ENCODE measurements around the gene EXTL2. TPM values are rescaled to one million over a fixed set of nuclear protein-coding genes. Genes with fewer than 3 reads are reported as not detected.
A peak's percentile ranks its signal among the peaks of the same experiment; 100 is the strongest.

Gene EXTL2
- total and polyA plus RNA-seq, 8 donors, result 2.9 to 33.5 (median 4.4) TPM; not detected in 1

DNA sequence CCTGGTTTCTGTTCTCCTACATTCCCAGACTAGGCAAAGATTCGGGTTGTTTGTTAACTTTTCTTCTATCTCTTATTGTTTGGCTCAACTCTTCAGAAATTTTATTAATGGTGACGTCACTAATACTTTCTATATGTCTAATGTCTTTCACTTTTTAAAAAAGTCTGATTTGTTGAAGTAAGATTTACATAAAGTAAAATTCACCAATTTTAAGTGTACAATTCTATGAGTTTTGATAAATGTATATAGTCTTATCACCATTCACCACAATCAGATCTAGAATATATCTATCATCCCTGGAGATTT is 27.8 kb downstream of the EXTL2 start:
- intact Hi-C loops (cut with DNase I; ENCODE audit: low total_unique reads), result loop anchor here (10.0 kb wide), 1 partner anchor 402 kb away; no protein-coding TSS in a partner anchor
- Histone ChIP-seq H3K4me3 (no peak overlapping the region), H3K9me3 (no peaks in the 10 kb centered on the region), H3K36me3 (no peaks in the 10 kb centered on the region), H3K27ac (no peak overlapping the region), H3K4me1 (peaks cover 0 to 10% (median 0%) of the 10 kb centered on the region in 4 donors), H3K27me3 (no peaks in the 10 kb centered on the region)
- 63 to 74% (median 65%) methylated on average over 2 of the region's 2 CpGs for WGBS, 5 donors
- DNase-seq, result no peak
- TF ChIP-seq, protein P1, sequence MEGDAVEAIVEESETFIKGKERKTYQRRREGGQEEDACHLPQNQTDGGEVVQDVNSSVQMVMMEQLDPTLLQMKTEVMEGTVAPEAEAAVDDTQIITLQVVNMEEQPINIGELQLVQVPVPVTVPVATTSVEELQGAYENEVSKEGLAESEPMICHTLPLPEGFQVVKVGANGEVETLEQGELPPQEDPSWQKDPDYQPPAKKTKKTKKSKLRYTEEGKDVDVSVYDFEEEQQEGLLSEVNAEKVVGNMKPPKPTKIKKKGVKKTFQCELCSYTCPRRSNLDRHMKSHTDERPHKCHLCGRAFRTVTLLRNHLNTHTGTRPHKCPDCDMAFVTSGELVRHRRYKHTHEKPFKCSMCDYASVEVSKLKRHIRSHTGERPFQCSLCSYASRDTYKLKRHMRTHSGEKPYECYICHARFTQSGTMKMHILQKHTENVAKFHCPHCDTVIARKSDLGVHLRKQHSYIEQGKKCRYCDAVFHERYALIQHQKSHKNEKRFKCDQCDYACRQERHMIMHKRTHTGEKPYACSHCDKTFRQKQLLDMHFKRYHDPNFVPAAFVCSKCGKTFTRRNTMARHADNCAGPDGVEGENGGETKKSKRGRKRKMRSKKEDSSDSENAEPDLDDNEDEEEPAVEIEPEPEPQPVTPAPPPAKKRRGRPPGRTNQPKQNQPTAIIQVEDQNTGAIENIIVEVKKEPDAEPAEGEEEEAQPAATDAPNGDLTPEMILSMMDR (IDR thresholded peaks at IDR 0.05), result no peak
- no peak for TF ChIP-seq EP300 (IDR thresholded peaks at IDR 0.05)
- no peak for TF ChIP-seq POLR2A (IDR thresholded peaks at IDR 0.05)
- TF ChIP-seq POLR2AphosphoS5 (IDR thresholded peaks at IDR 0.05), result no peak

DNA sequence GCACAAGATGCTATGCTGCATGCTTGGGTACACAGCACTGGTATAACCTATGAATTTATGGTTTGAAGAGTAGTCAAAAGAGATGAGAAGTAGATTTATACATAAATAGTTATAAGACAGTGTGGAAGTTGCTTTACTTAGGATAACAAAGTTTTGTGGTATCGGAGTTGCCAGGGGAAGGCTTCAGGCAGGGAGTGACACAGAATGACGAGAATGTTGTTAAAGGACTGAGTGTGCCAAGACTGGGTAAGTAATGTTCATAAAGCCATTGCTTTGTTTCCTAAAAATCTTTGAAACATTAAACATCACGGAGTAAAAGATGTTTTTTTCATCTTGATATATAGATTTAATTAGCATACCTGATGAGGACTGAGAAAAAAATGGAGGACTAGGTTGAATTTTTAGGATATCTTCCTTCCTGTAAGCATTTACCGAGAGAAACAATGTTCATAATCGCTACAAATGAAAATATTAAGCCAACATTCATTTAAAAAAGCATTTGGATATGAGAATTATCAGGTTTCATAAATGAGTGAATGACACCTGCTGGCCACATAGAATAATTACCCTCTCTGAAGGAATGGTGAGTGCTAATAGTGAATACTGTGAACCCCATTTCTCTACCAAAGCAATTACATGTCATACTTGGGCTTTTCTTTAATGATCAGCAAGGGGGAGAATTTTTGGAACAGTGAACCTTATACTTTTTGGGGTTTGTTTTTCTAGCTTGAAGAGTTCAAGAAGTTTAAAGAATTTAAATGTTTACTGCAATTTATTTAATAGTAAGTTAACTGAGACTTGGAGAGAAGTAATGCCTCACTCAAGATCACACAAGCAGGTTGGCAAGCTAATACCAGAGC is 28.4 kb downstream of the EXTL2 start:
- Histone ChIP-seq H3K27ac (no peak overlapping the region), H3K36me3 (no peaks in the 10 kb centered on the region), H3K27me3 (no peaks in the 10 kb centered on the region), H3K4me1 (peaks cover 0 to 10% (median 0%) of the 10 kb centered on the region in 4 donors), H3K9me3 (no peaks in the 10 kb centered on the region), H3K4me3 (no peak overlapping the region)
- TF ChIP-seq, protein P1 (IDR thresholded peaks at IDR 0.05), result peak in 5 of 7 experiments; percentile 36 to 67 (median 49)
- no peak for TF ChIP-seq POLR2A (IDR thresholded peaks at IDR 0.05)
- DNase-seq, result peak in 1 of 2 donors; percentile 62
- WGBS, 5 donors, result 18 to 30% (median 22%) methylated on average over 5 of the region's 5 CpGs
- intact Hi-C loops (cut with DNase I; ENCODE audit: low total_unique reads), result loop anchor here (10.0 kb wide), 1 partner anchor 401 kb away; no protein-coding TSS in a partner anchor

DNA sequence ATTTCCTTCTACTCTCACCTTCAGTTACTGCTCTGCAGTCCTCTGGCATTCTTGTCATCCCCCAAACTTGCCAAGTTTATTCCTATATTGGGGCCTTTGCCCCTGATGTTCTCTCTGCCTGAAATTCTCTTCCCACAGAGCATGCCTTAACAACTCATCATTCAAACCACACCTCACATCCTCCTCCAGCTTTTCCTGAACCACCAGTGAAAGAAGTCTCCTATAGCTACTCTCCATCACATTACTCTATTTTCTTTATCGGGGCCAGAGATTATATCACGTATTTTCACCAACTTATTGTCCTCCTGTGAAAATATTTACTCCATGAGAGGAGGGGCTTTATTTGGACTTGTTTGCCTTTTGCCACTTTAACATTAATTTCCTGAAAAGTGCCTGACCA is 32.1 kb downstream of the EXTL2 start:
- H3K36me3 ChIP-seq, result no peaks in the 10 kb centered on the region
- no peak overlapping the region for H3K27ac ChIP-seq
- no peak overlapping the region for H3K4me3 ChIP-seq
- no peak for DNase-seq
- WGBS, 5 donors, result 71 to 83% (median 75%) methylated on average over 2 of the region's 2 CpGs
- intact Hi-C loops (cut with DNase I; ENCODE audit: low total_unique reads), result loop anchor here (5.0 to 10.0 kb wide), 2 partner anchors 255 to 398 kb away; no protein-coding TSS in a partner anchor
- TF ChIP-seq POLR2AphosphoS5 (IDR thresholded peaks at IDR 0.05) (no peak), POLR2A (IDR thresholded peaks at IDR 0.05) (no peak), EP300 (IDR thresholded peaks at IDR 0.05) (no peak)
- TF ChIP-seq, protein P1 (IDR thresholded peaks at IDR 0.05), result no peak
- no peaks in the 10 kb centered on the region for H3K27me3 ChIP-seq
- H3K4me1 ChIP-seq, result peaks cover 0 to 6% (median 0%) of the 10 kb centered on the region in 4 donors
- H3K9me3 ChIP-seq, result no peaks in the 10 kb centered on the region

DNA sequence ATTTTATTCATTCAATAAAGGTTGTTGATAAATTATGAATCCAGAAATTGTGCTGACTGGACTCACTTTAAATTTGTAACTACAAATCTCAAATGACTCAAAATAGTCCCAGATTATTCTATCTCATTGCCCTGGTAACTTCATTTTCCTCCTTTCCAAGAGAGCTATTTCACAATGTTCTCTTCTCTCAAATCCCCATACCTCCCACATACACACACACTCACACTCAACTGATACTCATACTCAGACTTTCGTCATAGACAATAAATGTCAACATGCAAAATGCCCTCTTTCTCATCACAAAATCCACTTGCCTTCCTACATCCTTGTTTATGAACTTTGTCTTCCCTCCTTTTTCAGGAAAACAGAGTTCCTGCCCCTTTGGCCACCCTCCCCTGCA is 33.3 kb downstream of the EXTL2 start:
- Histone ChIP-seq H3K4me1 (peaks cover 0 to 4% (median 0%) of the 10 kb centered on the region in 4 donors), H3K27ac (no peak overlapping the region), H3K9me3 (no peaks in the 10 kb centered on the region), H3K36me3 (no peaks in the 10 kb centered on the region), H3K4me3 (no peak overlapping the region), H3K27me3 (no peaks in the 10 kb centered on the region)
- DNase-seq, result no peak
- no peak for TF ChIP-seq EP300 (IDR thresholded peaks at IDR 0.05)
- 86 to 95% (median 90%) methylated on average over 1 of the region's 1 CpG for WGBS, 5 donors
- intact Hi-C loops (cut with DNase I; ENCODE audit: low total_unique reads), result loop anchor here (5.0 to 10.0 kb wide), 2 partner anchors 254 to 397 kb away; no protein-coding TSS in a partner anchor

Data from stomach (tissue), 9 donors.